ENCODE measurements around the gene FGD4.

The FGD4 gene

GRCh38 chr12:32457251-32458025 lies 58.1 kb downstream of the FGD4 start:
- no peak for DNase-seq (ENCODE audit: low read depth)

- DNase-seq (ENCODE audit: low read depth): no peak
Observed at GRCh38 chr12:32460638-32461037, 61.3 kb downstream of the FGD4 start.

DNA sequence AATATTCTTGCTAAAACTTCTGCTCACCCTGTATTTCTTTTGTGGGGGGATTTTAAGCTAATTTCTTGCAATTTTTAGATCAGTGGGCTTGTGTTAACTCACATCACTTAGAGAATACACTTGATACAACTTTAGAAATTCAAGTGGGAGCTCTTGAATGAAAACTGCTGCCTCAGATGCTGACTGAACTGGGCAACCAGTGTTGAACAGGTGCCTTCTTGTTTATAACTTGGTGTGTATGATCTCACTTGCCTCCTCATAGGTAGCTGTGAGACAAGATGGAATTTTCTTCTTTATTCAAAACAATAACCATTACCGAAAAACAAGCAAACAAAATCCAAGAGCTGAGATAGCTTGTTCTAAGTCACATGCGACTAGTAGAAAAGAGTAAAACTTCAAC lies 63.5 kb downstream of the FGD4 start:
- no peak for DNase-seq (ENCODE audit: low read depth)

DNA sequence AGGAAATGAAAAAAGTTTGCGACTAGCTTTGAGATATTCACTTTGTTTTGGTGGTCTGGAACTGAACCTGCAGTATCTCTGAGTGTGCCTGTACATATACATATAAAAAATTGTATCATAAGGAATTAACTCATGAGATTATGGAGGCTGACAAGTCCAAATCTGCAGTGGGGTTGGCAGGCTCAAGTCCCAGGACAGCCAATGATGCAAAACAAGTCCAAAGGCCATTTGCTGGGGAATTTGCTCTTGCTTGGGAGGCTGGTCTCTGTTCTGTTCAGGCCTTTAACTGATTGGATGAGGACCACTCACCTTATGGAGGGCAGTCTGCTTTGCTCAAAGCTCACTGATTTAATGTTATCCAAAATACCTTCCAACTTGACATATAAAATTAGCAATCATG lies 66.8 kb downstream of the FGD4 start:
- no peak for DNase-seq (ENCODE audit: low read depth)

- DNase-seq (ENCODE audit: low read depth): no peak
Observed at GRCh38 chr12:32466986-32467711, 67.8 kb downstream of the FGD4 start.

DNA sequence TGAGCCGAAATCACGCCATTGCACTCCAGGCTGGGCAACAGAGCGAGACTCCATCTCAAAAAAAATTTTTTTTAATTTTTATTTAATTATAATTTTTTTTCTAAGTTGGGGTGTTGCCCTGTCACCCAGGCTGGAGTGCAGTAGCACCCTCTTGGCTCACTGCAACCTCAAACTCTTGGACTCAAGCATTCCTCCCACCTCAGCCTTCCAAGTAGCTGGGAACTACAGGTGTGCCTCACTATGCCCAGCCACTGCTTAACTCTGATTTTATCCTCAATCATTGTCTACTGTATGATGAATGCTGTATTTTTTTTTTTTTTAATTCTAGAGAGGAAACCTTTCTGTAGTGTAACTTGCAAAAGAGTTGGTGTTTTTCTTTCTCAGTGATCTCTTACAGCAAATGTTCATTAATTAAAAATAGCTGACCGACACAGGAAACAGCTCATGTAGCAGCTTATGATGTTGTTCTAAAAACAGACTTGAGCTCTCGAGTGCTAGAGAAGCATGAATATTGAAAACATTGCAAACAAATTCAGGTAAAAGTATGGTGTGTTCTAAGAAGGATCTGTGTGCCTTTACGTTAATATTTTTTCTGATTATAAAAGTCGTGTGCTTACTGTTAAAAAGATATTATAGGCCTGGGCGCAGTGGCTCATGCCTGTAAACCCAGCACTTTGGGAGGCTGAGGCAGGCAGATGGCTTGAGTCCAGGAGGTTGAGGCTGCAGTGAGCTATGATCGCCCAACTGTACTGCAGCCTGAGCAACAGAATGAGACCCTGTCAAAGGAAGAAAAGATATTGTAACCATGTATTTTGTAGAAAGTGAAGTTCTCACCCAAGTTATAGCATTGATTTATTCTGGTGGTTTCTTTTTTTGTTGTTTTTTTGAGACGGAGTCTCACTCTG lies 68.9 kb downstream of the FGD4 start:
- no peak for DNase-seq (ENCODE audit: low read depth)

- no peak for DNase-seq (ENCODE audit: low read depth)
Observed at GRCh38 chr12:32470936-32471470, 71.6 kb downstream of the FGD4 start.

DNA sequence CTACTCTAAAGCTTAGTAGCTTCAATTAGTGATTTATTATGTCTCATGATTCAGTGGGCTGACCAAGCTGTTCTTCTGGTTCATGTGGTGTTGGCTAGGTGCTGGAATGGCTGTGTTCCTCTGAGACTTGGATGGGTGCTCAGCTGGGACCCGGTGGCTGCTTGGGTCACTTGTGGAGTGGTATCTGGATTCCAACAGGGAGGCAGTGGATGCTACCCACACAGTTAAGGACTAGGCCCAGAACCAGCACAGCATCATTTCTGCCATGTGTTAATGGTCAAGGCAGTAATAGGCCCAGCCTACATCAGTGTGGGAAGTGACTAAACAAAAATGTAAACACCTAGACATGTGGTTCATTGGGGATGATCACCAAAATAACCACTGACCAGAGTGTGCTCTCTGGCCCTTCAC lies 72.2 kb downstream of the FGD4 start:
- DNase-seq (ENCODE audit: low read depth): no peak

GRCh38 chr12:32475724-32476123 lies 76.4 kb downstream of the FGD4 start:
- no peak for DNase-seq (ENCODE audit: low read depth)

DNA sequence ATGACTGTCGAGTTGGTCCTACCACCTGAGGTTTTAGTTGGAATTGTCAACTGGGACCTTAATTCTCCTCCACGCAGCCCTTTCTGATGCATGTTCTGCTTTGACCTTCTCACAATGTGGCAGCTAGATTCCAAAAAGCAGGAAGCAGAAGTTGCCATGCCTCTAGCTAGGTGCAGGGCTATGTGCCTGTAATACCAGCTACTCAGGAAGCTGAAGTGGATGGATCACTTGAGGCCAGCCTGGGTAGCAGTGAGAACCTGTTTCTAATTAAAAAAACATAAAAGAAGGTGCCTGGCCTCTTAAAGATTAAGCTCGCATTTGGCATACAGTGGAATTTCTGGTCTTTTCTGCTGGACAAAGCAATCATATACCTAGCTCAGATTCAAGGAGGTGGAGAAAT lies 77.1 kb downstream of the FGD4 start:
- DNase-seq (ENCODE audit: low read depth): no peak

- DNase-seq (ENCODE audit: low read depth): no peak
Observed at GRCh38 chr12:32477714-32478113, 78.4 kb downstream of the FGD4 start.

DNA sequence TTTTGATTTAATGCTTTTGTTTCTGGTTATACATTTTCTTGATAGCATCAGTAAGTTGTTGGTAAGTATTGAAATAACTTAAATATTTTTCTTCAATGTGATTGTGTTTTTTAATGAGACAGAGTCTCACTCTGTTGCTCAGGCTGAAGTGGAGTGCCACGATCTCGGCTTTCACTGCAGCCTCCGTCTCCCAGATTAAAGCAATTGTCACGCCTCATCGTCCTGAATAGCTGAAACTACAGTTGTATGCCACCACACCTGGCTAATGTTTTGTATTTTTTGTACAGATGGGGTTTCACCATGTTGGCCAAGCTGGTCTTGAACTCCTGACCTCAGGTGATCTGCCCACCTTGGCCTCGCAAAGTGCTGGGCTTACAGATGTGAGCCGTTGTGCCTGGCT lies 78.8 kb downstream of the FGD4 start:
- no peak for DNase-seq (ENCODE audit: low read depth)

DNA sequence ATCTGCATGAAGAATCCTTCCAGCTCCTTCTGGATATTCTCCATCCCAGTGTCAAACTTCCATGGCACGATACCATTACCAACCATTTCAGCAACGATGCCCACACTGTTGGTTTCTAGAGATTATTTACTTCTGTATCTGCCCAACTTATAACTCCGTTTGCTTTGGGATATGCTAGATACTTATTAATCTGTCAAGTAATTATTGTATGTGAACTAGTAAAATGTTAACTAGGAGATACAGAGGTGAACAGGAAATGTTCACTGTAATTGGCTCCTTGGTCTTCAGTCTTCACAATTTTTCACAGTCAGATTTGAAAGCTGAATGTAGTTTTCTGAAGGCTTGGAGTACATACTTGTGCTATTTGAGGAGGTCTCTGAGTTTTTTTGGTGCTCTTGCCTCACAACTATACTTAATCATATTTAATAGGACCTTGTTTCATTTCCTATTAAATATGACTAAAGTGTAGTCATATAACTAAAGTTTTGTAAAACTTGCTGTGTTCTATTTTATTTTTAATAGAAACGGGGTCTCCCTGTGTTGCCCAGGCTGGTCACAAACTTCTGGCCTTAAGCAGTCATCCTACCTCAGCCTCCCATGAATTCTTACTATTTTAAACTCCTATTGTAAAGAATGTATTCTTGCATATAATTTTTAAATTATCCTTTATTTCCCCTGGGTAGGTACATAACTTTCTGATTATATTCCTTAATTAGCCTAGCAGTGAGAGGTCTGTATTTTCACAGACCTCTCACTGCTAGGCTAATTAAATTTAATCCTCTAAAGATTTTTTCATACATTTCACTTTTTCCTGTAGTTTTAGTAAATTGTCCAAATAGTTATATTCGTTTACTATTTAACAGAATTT lies 79.7 kb downstream of the FGD4 start:
- no peak for DNase-seq (ENCODE audit: low read depth)

- DNase-seq (ENCODE audit: low read depth): no peak
Observed at GRCh38 chr12:32482226-32482625, 82.9 kb downstream of the FGD4 start.

DNA sequence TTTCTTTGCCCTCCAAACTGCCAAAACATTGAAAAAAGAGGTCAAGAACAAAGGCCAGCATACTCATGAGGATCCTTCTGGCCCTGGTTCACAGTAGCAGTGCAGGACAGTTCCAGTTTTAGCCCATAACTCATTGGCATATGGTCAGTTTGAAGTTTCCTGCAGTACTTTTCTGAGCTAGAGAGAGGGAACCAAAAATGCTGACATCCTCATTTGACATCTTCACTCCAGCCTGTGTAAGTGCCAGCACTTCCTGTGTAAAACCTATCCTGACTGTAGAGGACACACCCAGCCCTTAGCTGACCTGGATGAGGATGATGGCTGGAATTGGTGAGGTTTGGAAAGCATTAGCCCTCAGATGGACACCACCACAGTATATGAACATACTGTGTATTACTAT lies 84.1 kb downstream of the FGD4 start:
- DNase-seq (ENCODE audit: low read depth): no peak

DNA sequence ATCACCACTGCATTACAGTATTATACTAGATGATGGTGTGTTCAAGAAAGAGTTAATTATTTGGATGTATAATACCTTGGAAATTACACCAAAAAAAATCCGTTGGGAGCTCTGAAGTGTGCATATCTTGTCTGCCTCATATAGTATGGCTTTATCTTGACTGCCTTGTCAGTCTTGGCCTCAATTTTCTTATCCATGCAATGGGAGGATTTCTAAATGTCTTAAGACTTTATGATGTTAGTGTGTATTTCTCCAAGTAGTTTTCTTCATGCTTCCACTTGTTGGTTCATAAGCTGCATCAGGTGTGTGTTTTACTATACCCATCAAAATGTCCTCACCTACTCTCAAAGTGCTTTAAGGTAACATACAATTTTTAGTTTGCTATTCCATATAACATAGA lies 84.6 kb downstream of the FGD4 start:
- no peak for DNase-seq (ENCODE audit: low read depth)

DNA sequence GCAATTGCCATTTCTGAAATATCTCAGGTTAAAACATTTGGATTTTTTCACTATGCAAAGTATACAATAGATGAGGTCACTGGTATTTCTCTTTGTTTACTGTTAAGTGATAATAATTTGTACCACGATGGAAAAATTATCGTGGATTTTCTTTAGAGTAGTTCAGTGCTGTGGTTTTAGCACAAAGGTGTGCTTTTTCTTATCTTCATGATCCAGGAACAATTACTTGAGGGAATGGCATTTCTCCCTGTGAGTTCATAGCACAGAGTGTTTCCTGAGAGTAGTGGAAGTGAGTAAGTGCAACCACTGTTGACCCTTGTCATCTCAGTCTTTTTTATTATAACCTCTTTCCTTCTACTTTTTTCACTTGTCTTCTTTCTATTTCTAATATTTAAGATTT lies 86.8 kb downstream of the FGD4 start:
- DNase-seq (ENCODE audit: low read depth): no peak

DNA sequence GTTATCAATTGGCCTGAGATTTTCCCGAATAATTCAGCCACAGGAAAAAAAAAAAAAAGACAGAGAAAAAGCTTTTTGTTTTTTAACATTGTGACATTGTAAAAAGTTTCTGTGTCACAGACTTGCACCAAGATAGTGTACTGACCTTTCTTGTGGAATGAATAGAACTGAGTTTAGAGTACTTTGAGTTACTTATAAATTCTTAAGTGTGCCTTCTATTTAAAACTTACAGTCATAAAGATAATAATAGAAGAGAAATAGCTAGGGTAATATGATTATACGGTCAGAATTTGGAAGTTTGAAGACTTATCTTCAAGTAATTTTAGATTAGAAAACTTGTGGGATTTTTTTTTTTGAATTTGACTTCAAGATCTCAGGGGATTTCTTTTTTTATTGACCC lies 88.8 kb downstream of the FGD4 start:
- no peak for DNase-seq (ENCODE audit: low read depth)

GRCh38 chr12:32489070-32489469 lies 89.7 kb downstream of the FGD4 start:
- DNase-seq (ENCODE audit: low read depth): no peak

DNA sequence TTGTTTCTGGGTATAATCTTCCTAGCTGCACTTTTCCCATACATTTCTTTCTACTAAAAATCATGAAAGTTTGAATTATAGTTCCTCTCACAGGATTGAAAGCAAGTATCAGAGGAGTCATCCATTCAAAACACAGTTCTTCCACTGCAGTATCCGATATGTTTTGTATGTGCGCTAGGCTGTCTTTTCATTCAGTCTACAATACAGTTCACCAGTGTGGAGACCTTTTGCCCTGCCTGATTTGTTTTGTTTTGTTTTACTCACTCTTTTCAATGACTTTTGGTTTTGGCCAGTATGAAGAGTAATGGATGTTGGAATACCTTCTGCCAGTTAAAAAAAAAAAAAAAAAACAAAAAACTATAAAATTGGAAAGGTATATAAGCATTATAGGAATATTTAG lies 91.4 kb downstream of the FGD4 start:
- no peak for DNase-seq (ENCODE audit: low read depth)

DNA sequence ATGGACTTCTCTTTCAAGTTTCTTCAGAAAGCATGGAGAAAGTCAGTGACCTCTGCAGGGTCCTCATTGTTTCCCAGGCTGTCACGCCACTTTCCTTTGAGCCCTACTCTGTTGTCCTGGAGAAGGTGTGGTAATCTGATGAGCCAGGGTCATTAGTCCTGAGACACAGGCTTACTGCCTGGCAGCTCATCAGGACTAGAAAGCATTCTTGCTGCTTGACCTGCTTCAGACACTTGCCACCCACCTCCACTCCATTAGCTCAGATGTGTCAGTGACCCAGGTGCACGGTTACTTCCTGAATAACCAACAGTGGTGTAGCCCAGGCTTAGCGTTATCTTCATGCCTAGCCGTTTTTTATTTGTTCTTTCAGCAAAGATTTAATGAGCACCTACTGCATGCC lies 93.9 kb downstream of the FGD4 start:
- DNase-seq (ENCODE audit: low read depth): no peak
